Endodermal cell (in vitro differentiated cells): ENCODE results near the gene ZC3H6. TPM values are rescaled to one million over a fixed set of nuclear protein-coding genes. Genes with fewer than 3 reads are reported as not detected.

Experiments
- DNase-seq: peaks from one replicate; pipeline ENCODE4 v3.0.0-alpha.2; 2017
- H3K27ac ChIP-seq: 2 replicates; pipeline ENCODE4 v1.5.1; 2013; ENCODE audit warnings: mild to moderate bottlenecking, low read depth, low read length, moderate library complexity
- H3K27me3 ChIP-seq: 2 replicates; pipeline ENCODE4 v1.6.1; 2013; ENCODE audit warnings: mild to moderate bottlenecking, low read length, moderate library complexity; ENCODE audit not compliant: insufficient read depth, control insufficient read depth, poor library complexity, severe bottlenecking
- H3K36me3 ChIP-seq: 2 replicates; pipeline ENCODE4 v1.7.0; 2013; ENCODE audit warnings: mild to moderate bottlenecking, low read length, moderate library complexity; ENCODE audit not compliant: control insufficient read depth, insufficient read depth
- H3K4me1 ChIP-seq: one replicate; pipeline ENCODE4 v1.7.0; 2013; ENCODE audit warnings: low read length; ENCODE audit not compliant: control insufficient read depth, insufficient read depth
- H3K4me3 ChIP-seq: 2 replicates; pipeline ENCODE4 v1.5.1; 2013; ENCODE audit warnings: mild to moderate bottlenecking, low read length, moderate library complexity
- H3K9ac ChIP-seq: 2 replicates; pipeline ENCODE4 v1.6.1; 2013; ENCODE audit warnings: mild to moderate bottlenecking, low read length, moderate library complexity; ENCODE audit not compliant: poor library complexity, severe bottlenecking; ENCODE audit errors: extremely low read depth
- H3K9me3 ChIP-seq: 2 replicates; pipeline ENCODE4 v1.6.1; 2013; ENCODE audit warnings: mild to moderate bottlenecking, low read length, moderate library complexity; ENCODE audit not compliant: control insufficient read depth
- H3K27ac Mint-ChIP-seq: 2 replicates; pipeline ENCODE4 v1.8.0; 2020; ENCODE audit warnings: mixed read lengths
- H3K27me3 Mint-ChIP-seq: 2 replicates; pipeline ENCODE4 v1.8.0; 2021; ENCODE audit warnings: mild to moderate bottlenecking, mixed read lengths; ENCODE audit not compliant: insufficient read depth
- H3K36me3 Mint-ChIP-seq: 2 replicates; pipeline ENCODE4 v1.8.0; 2020; ENCODE audit warnings: low read depth, mixed read lengths
- H3K4me1 Mint-ChIP-seq: 2 replicates; pipeline ENCODE4 v1.8.0; 2020; ENCODE audit warnings: mixed read lengths
- H3K4me3 Mint-ChIP-seq: 2 replicates; pipeline ENCODE4 v1.8.0; 2020; ENCODE audit warnings: mild to moderate bottlenecking, moderate library complexity, mixed read lengths
- H3K9me3 Mint-ChIP-seq: 2 replicates; pipeline ENCODE4 v1.8.0; 2020; ENCODE audit warnings: mild to moderate bottlenecking, mixed read lengths
- WGBS, 2 experiments: methylation state at CpG; one replicate each; pipeline versions ENCODE4 v1.1.5 to v1.1.7; 2013; ENCODE audit warnings: missing lambda C conversion rate in 2 of 2, mixed read lengths in 1 of 2; ENCODE audit not compliant: insufficient coverage in 1 of 2, insufficient read length in 1 of 2; 5-methylcytosine and 5-hydroxymethylcytosine counted together
- total RNA-seq, 2 donors: library from RNA; stranded (reverse); fragmentation: NEBNext Ultra II Directional in 1 of 2; extraction: Animal tissue kit (Norgen Biotek cat#: 25700) in 1 of 2; gene quantifications; 2 replicates in 1 of 2; 3 replicates in 1 of 2; pipeline ENCODE4 v1.2.1, GENCODE V29; 2021
- TF ChIP-seq, protein P1 (sequence below): fragments of 200-600 bp; sonication (generic); conservative IDR thresholded peaks from 2 replicates; pipeline ENCODE4 v1.5.0; 2021; ENCODE audit warnings: antibody characterized with exemption, mild to moderate bottlenecking

The ZC3H6 gene
- total RNA-seq, 2 donors from 2014 or later, result 8.0 to 21.5 TPM

- H3K4me3 ChIP-seq, result peak overlapping the region; percentile 14
- Mint-ChIP-seq H3K36me3 (no peaks in the 10 kb centered on the region), H3K27me3 (no peaks in the 10 kb centered on the region), H3K4me1 (peaks cover 8% of the 10 kb centered on the region), H3K9me3 (peaks cover 16% of the 10 kb centered on the region), H3K27ac (no peak overlapping the region), H3K4me3 (no peak overlapping the region)
- TF ChIP-seq, protein P1, sequence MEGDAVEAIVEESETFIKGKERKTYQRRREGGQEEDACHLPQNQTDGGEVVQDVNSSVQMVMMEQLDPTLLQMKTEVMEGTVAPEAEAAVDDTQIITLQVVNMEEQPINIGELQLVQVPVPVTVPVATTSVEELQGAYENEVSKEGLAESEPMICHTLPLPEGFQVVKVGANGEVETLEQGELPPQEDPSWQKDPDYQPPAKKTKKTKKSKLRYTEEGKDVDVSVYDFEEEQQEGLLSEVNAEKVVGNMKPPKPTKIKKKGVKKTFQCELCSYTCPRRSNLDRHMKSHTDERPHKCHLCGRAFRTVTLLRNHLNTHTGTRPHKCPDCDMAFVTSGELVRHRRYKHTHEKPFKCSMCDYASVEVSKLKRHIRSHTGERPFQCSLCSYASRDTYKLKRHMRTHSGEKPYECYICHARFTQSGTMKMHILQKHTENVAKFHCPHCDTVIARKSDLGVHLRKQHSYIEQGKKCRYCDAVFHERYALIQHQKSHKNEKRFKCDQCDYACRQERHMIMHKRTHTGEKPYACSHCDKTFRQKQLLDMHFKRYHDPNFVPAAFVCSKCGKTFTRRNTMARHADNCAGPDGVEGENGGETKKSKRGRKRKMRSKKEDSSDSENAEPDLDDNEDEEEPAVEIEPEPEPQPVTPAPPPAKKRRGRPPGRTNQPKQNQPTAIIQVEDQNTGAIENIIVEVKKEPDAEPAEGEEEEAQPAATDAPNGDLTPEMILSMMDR, result no peak
- DNase-seq, result no peak
- H3K27ac ChIP-seq, result no peak overlapping the region
- H3K9me3 ChIP-seq, result peaks cover 18% of the 10 kb centered on the region
- H3K36me3 ChIP-seq, result no peaks in the 10 kb centered on the region
- no peaks in the 10 kb centered on the region for H3K4me1 ChIP-seq
- no peak overlapping the region for H3K9ac ChIP-seq
- H3K27me3 ChIP-seq, result no peaks in the 10 kb centered on the region
Observed at GRCh38 chr2:112262876-112263275, 12.5 kb upstream of the ZC3H6 start.

DNA sequence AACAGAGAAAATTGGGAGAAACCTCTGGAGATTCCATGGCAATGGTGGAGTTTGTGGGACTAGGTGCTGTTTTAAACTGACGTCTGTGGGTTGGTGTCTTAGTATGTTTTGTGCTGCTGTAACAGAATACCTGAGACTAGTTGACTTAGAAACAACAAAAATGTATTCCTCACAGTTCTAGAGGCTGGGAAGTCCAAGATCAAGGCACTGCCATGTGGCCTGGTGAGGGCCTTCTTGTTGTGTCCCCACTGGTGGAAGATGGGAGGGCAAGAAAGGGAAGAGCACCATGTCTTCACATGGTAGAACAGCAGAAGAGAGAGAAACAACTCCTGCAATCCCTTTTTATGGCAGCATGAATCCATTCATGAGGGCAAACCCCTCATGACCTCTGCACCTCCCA is 6.8 kb upstream of the ZC3H6 start:
- Mint-ChIP-seq H3K4me3 (no peak overlapping the region), H3K27ac (no peak overlapping the region), H3K9me3 (peaks cover 15% of the 10 kb centered on the region), H3K36me3 (no peaks in the 10 kb centered on the region), H3K4me1 (peaks cover 17% of the 10 kb centered on the region), H3K27me3 (no peaks in the 10 kb centered on the region)
- DNase-seq, result no peak
- Histone ChIP-seq H3K27ac (no peak overlapping the region), H3K9me3 (peaks cover 15% of the 10 kb centered on the region), H3K4me1 (peaks cover 8% of the 10 kb centered on the region), H3K36me3 (no peaks in the 10 kb centered on the region), H3K9ac (no peak overlapping the region), H3K4me3 (no peak overlapping the region), H3K27me3 (no peaks in the 10 kb centered on the region)
- TF ChIP-seq, protein P1, result peak; percentile 17
- WGBS, 2 experiments, result 88 to 100% methylated on average over 1 of the region's 1 CpG

- peaks cover 20% of the 10 kb centered on the region for H3K4me1 Mint-ChIP-seq
- no peak for DNase-seq
- Histone ChIP-seq H3K27ac (no peak overlapping the region), H3K9me3 (peaks cover 13% of the 10 kb centered on the region), H3K4me1 (peaks cover 8% of the 10 kb centered on the region), H3K9ac (no peak overlapping the region), H3K27me3 (no peaks in the 10 kb centered on the region), H3K4me3 (no peak overlapping the region), H3K36me3 (no peaks in the 10 kb centered on the region)
- peaks cover 11% of the 10 kb centered on the region for H3K9me3 Mint-ChIP-seq
- H3K27me3 Mint-ChIP-seq, result no peaks in the 10 kb centered on the region
- WGBS, 2 experiments, result 66 to 82% methylated on average over 4 to 5 of the region's 5 CpGs
- no peak overlapping the region for H3K4me3 Mint-ChIP-seq
- H3K36me3 Mint-ChIP-seq, result no peaks in the 10 kb centered on the region
- peak overlapping the region; percentile 92 for H3K27ac Mint-ChIP-seq
- TF ChIP-seq, protein P1, result no peak
Observed at GRCh38 chr2:112272669-112273068, 2.7 kb upstream of the ZC3H6 start.
